Measurements from ENCODE around the gene LCN15. TPM values are rescaled to one million over a fixed set of nuclear protein-coding genes. Genes with fewer than 3 reads are reported as not detected.
A peak's percentile ranks its signal among the peaks of the same experiment; 100 is the strongest.
"Not testable (repeated sequence)": the region's sequence is repeated elsewhere in the genome, so short reads cannot be mapped to it uniquely, and the experiment has no call there.

Gene LCN15
- total RNA-seq, 1 donor from 2014 or later, result 0.49 TPM

DNA sequence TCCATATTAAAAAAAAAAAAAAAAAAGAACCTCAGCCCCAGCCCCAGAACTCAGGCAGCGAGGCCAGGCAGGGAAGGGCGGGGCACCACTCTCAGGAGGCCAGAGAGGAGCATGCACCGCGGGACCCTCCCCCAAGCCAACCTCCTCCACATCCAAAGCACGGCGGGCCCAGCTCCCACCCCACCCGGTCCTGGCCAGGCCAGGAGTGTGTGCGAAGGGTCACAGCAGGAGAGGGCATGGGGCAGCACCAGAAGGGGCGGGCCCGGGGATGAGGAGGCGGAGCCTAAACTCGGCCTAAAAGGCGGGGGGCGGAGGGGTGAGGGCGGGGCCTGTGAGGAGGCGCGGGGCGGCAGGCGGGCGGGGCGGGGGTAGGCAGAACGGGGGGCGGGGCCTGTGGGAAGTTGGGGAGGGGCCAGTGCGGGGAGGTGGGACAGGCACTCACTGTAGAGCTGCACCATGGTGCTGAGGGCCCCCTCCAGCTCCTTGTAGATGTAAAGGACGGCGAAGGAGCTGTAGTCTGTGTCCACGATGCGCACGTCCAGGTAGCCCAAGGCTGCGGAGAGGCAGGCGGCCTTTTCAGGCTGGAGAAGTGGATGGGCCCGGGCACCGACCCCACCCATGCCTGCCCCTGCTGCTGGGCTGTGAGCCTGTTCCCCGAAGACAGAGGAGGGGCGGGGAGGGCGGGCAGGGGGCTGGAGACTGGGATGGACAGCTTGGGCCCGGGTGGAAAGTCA lies 1.2 kb downstream of the LCN15 start:
- Mint-ChIP-seq H3K27me3 (ENCODE audit: unreplicated experiment) (peaks cover 8% of the 10 kb centered on the region), H3K36me3 (ENCODE audit: low read depth, unreplicated experiment) (no peaks in the 10 kb centered on the region), H3K9me3 (ENCODE audit: unreplicated experiment) (no peaks in the 10 kb centered on the region), H3K4me1 (ENCODE audit: unreplicated experiment) (no peaks in the 10 kb centered on the region), H3K27ac (ENCODE audit: unreplicated experiment) (no peak overlapping the region), H3K4me3 (ENCODE audit: unreplicated experiment) (no peak overlapping the region)
- TF ChIP-seq, protein P1, sequence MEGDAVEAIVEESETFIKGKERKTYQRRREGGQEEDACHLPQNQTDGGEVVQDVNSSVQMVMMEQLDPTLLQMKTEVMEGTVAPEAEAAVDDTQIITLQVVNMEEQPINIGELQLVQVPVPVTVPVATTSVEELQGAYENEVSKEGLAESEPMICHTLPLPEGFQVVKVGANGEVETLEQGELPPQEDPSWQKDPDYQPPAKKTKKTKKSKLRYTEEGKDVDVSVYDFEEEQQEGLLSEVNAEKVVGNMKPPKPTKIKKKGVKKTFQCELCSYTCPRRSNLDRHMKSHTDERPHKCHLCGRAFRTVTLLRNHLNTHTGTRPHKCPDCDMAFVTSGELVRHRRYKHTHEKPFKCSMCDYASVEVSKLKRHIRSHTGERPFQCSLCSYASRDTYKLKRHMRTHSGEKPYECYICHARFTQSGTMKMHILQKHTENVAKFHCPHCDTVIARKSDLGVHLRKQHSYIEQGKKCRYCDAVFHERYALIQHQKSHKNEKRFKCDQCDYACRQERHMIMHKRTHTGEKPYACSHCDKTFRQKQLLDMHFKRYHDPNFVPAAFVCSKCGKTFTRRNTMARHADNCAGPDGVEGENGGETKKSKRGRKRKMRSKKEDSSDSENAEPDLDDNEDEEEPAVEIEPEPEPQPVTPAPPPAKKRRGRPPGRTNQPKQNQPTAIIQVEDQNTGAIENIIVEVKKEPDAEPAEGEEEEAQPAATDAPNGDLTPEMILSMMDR (IDR thresholded peaks at IDR 0.05; ENCODE audit: unreplicated experiment), result no peak
- peak; percentile 71 for DNase-seq (ENCODE audit: low spot score)

DNA sequence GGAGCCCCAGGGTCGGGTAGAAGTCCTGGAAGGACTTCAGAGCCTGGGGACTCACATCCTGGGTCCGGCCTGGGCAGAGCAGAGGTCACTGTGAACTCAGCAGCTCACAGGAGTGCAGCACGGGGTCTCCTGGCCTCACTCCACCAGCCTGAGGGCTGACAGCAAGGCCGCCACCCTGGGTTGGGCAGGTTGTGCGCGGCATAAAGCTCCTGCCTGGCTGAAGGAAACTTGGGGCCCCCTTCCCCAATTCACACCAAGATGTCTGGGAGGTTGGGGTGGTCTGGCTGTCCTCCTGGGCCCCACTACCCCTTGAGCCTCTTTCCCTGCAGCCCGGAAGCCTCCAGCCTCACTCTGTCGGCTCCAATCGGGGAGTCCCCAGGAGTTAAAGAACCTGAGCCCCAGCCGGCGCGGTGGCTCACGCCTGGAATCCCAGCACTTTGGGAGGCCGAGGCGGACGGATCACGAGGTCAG lies 2.1 kb downstream of the LCN15 start:
- TF ChIP-seq, protein P1 (IDR thresholded peaks at IDR 0.05; ENCODE audit: unreplicated experiment), result no peak
- Mint-ChIP-seq H3K27ac (ENCODE audit: unreplicated experiment) (no peak overlapping the region), H3K4me1 (ENCODE audit: unreplicated experiment) (no peaks in the 10 kb centered on the region)

DNA sequence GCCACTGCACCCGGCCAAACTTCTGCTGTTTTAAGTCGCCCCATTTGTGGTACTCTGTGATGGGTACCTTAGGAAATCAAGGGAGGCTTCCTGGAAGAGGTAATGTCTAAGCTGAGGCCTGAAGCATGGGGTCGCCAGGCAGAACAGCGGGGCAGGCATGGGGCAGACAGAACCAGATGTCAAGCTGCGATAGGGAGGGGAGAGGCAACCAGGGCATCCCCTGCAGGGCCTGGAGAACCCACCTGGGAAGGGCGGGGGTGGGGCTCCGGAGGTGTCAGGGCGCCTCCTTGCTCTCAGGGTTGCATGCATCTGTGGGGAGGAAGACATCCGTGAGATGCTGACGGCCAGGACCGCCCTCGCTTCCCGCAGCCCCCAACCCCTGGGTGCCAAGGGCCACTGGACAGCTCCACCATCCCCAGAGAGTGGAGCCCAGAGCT lies 2.8 kb downstream of the LCN15 start:
- H3K9me3 Mint-ChIP-seq (ENCODE audit: unreplicated experiment), result no peaks in the 10 kb centered on the region
- H3K36me3 Mint-ChIP-seq (ENCODE audit: low read depth, unreplicated experiment), result no peaks in the 10 kb centered on the region
- H3K4me1 Mint-ChIP-seq (ENCODE audit: unreplicated experiment), result no peaks in the 10 kb centered on the region
- H3K27me3 Mint-ChIP-seq (ENCODE audit: unreplicated experiment), result peaks cover 6% of the 10 kb centered on the region
- no peak for DNase-seq (ENCODE audit: low spot score)
- H3K27ac Mint-ChIP-seq (ENCODE audit: unreplicated experiment), result no peak overlapping the region
- H3K4me3 Mint-ChIP-seq (ENCODE audit: unreplicated experiment), result no peak overlapping the region
- TF ChIP-seq, protein P1 (IDR thresholded peaks at IDR 0.05; ENCODE audit: unreplicated experiment), result no peak

More for the DNA sequence above, 2.1 kb downstream of the LCN15 start:
- DNase-seq (ENCODE audit: low spot score), result no peak
- H3K9me3 Mint-ChIP-seq (ENCODE audit: unreplicated experiment), result no peaks in the 10 kb centered on the region
- H3K36me3 Mint-ChIP-seq (ENCODE audit: low read depth, unreplicated experiment), result no peaks in the 10 kb centered on the region
- no peak overlapping the region for H3K4me3 Mint-ChIP-seq (ENCODE audit: unreplicated experiment)
- peaks cover 8% of the 10 kb centered on the region for H3K27me3 Mint-ChIP-seq (ENCODE audit: unreplicated experiment)

DNA sequence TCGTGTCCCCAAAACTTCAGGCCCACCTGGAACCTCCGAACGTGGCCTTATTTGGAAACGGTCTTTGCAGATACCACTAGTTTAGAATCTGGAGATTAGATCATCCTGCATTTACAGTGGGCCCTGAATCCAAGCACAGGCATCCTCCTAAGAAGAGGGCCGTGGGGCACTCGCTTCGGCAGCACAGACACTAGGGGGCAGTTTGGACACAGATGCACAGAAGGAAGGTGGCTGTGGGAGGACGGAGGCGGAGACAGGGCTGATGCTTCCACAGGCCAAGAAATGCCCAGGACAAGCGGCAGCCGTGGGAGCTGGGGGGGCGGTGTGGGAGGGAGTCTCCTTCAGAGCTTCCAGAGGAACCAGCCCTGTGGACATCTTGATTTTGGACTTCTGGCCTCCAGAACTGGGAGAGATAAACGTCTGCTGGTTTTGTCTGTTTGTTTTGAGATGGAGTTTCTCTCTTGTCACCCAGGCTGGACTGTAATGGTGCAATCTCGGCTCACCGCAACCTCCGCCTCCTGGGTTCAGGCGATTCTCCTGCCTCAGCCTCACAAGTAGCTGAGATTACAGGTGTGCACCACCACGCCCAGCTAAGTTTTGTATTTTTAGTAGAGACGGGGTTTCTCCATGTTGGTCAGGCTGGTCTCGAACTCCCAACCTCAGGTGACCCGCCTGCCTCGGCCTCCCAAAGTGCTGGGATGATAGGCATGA lies 3.3 kb downstream of the LCN15 start:
- peak; percentile 75 for DNase-seq (ENCODE audit: low spot score)
- H3K4me3 Mint-ChIP-seq (ENCODE audit: unreplicated experiment); H3K4me1 Mint-ChIP-seq (ENCODE audit: unreplicated experiment); H3K27me3 Mint-ChIP-seq (ENCODE audit: unreplicated experiment); H3K9me3 Mint-ChIP-seq (ENCODE audit: unreplicated experiment); H3K27ac Mint-ChIP-seq (ENCODE audit: unreplicated experiment); H3K36me3 Mint-ChIP-seq (ENCODE audit: low read depth, unreplicated experiment): not testable (repeated sequence)
- TF ChIP-seq, protein P1 (IDR thresholded peaks at IDR 0.05; ENCODE audit: unreplicated experiment), result peak; percentile 25

DNA sequence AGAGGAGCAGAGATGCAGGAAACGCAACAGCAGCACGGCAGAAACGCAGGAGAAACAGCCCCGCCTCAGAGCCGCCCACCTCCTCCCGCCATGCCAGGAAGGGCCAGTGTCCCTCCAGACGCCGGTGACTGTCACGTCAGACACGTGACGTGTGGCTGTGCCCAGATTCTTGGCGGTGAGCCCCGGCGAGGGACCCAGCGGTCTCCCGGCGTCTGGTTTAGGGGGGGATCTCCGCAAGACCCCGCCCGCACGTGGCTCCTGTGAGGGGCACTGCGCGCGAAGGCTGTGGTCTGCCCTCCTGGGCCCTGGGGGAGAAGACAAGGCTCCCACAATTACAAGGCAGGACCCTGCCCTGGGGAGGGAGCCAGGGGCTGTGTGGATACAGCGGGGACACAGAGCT lies 3.9 kb downstream of the LCN15 start:
- DNase-seq (ENCODE audit: low spot score), result no peak
- Mint-ChIP-seq H3K9me3 (ENCODE audit: unreplicated experiment) (no peaks in the 10 kb centered on the region), H3K27me3 (ENCODE audit: unreplicated experiment) (peaks cover 12% of the 10 kb centered on the region), H3K4me1 (ENCODE audit: unreplicated experiment) (no peaks in the 10 kb centered on the region), H3K36me3 (ENCODE audit: low read depth, unreplicated experiment) (peaks cover 3% of the 10 kb centered on the region), H3K4me3 (ENCODE audit: unreplicated experiment) (no peak overlapping the region), H3K27ac (ENCODE audit: unreplicated experiment) (no peak overlapping the region)
- TF ChIP-seq, protein P1 (IDR thresholded peaks at IDR 0.05; ENCODE audit: unreplicated experiment), result no peak
